GM18861 (cell line): ENCODE data around the gene MFRP.

ENCODE experiments used
- ATAC-seq: cut with Tn5 transposase; IDR thresholded peaks from one replicate; pipeline ENCODE4 v1.9.1; 2021; ENCODE audit not compliant: unreplicated experiment

The MFRP gene

DNA sequence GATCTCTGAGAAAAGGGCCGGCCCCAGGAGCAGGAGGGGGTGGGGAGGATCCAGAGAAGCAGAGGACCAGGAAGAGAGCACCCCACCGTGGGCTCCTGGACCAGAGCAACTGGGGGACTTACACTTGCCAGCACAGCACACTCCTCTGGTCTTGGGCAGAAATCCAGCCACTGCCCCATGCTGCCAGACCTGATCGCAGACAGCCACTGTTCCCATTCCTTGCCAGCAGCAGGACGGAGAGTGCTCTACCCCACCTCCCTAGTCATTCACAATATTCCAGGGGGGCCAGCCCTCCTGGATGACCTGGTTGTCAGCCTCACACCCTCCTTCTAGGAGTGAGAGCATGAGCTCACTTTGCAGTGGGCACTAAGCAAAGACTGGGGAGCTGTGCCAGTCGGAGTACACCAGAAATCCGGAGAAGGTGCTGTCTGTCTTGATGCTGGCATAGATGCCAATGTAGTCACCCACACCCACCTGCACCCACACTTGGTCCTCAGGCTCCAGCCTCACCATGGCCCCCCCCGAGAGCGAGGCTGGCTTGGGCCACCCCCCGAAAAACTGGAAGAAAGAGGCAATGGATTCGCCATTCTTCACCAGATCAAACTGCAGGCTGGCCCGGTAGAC is 7.4 kb downstream of the MFRP start:
- ATAC-seq, result no peak

DNA sequence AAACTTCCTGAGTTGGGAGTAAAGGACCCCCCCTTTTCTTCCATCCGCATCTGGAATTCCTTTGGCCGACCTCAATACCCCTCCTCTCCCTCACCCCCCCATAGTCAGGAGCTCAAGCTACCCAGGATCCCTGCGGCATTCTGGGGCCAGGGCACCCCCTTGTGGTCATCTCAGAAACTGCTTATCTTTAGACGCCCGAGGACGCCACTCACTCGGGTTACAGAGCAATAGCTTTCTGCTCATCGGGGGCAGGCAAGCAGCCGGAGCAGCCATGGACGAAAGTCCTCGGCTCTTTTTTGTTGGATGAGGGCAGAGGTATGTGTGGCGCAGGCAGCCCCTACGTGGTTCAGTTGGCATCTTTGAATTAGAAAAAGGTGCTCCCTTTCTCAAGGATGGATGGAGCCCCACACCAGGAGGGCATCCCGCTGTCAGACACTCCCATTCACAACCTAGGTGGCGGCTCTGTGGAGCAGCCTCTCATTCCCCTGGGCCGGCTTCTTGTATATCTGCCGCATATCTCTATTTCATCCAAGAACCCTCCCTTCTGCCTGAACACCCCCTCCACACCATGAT is 8.1 kb downstream of the MFRP start:
- no peak for ATAC-seq

- no peak for ATAC-seq
These were observed 8.8 kb downstream of the MFRP start for GRCh38 chr11:119337581-119338317.

- ATAC-seq, result no peak
These were observed 9.6 kb downstream of the MFRP start for GRCh38 chr11:119336744-119337469.

DNA sequence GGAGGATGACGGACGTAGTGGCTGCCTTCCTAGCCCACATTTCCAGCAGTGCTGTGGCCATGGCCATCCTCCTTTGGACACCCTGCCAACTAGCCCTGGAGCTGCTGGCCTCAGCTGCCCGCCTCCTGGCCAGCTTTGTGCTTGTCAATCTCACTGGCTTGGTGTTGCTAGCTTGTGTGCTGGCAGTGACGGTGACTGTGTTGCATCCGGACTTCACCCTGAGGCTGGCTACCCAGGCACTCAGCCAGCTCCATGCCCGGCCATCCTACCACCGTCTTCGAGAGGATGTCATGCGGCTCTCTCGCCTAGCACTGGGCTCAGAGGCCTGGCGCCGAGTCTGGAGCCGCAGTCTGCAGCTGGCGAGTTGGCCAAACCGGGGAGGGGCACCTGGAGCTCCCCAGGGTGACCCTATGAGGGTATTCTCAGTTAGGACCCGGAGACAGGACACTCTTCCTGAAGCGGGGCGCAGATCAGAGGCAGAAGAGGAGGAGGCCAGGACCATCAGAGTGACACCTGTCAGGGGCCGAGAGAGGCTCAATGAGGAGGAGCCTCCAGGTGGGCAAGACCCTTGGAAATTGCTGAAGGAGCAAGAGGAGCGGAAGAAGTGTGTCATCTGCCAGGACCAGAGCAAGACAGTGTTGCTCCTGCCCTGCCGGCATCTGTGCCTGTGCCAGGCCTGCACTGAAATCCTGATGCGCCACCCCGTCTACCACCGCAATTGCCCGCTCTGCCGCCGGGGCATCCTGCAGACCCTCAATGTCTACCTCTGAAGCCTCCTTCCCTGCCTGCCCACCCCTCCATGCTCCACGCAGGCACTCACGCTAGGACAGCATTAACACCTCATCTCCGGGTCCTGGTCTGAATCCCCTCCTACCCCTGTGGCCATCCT is 10.6 kb downstream of the MFRP start:
- ATAC-seq, result no peak

GRCh38 chr11:119335091-119335654 is 11.3 kb downstream of the MFRP start:
- no peak for ATAC-seq

GRCh38 chr11:119334174-119334930 is 12.2 kb downstream of the MFRP start, which contains the start of gene RNF26:
Gene RNF26, plus strand, starts transcription at chr11:119334527. Its CDS starts 596 bp downstream, at chr11:119335123.
- ATAC-seq, result peak; percentile 85

GRCh38 chr11:119332111-119332765 is 14.3 kb downstream of the MFRP start:
- no peak for ATAC-seq

- ATAC-seq, result no peak
These were observed 16.3 kb downstream of the MFRP start for GRCh38 chr11:119330237-119330636.

- no peak for ATAC-seq
These were observed 17.2 kb downstream of the MFRP start for GRCh38 chr11:119329320-119329719.

- no peak for ATAC-seq
These were observed 22.3 kb downstream of the MFRP start for GRCh38 chr11:119324189-119324588.

DNA sequence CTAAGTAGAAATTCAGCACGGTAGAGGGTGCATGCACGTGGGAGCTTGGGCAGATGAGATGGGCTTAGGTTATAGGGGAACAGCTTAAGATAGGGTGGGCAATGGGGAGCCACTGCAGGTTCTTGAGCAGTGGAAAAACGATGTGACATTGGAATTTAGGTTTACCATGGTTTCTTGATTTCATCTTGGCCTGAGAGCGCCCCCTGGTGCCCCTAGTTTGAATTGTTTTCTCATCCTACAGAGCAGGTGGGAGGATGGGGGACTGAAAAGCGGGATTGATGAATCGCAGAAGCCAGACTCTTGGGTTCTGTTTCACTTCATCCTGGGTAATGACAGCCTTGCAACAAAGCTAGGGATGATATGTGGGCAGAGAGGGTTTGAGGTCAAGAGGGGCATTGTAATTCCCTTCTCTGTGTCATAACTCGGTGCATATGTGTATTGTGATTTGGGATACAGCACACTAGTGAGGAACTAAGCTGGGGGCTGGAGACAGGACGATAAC is 22.9 kb downstream of the MFRP start:
- ATAC-seq, result no peak

GRCh38 chr11:119322921-119323531 is 23.5 kb downstream of the MFRP start:
- ATAC-seq, result no peak

GRCh38 chr11:119322360-119322739 is 24.2 kb downstream of the MFRP start:
- no peak for ATAC-seq

- peak; percentile 35 for ATAC-seq
These were observed 25.6 kb downstream of the MFRP start for GRCh38 chr11:119320776-119321524.

- no peak for ATAC-seq
These were observed 26.2 kb downstream of the MFRP start for GRCh38 chr11:119320240-119320775.

DNA sequence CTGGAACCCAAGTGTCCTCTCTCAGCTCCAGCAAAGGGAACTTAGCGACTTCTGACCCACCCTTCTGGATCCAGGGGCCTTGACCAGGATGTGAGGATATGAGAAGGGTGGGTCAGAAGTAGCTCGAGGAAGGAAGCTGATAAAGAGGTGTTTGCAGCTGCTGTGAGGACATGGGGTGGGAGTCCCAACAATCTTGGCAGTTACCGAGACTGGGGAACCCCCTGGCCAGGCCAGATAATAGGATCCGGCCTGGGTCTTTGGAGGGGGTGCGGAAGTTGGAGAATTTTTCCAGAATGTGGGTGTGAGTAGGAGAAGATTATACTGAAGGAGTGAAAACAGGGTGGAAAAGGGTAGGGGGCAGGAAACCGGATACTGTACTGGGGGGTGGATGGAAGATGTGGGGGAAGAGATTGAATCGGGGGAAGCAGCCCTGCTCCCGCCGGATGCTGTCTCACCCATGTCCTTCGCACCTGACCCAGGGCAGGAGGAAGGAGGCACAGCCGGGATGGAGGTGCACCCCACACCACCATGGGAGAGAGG is 26.7 kb downstream of the MFRP start:
- ATAC-seq, result no peak
